T-helper 2 cell treated with Interferon-gamma antibody and Interleukin-4, amounts not matched to agents 5 μg/mL and 100 μg/mL, for 36 hours (primary cell): ENCODE data around the gene CMTM6.

Experiments
- DNase-seq: peaks from one replicate; pipeline ENCODE4 v3.0.0; 2021; ENCODE audit warnings: low spot score
- H3K27ac Mint-ChIP-seq: one replicate; pipeline ENCODE4 v1.8.0; 2021; ENCODE audit warnings: mild to moderate bottlenecking, mixed read lengths
- H3K27me3 Mint-ChIP-seq: one replicate; pipeline ENCODE4 v1.8.0; 2021; ENCODE audit warnings: low read depth, mixed read lengths
- H3K36me3 Mint-ChIP-seq: one replicate; pipeline ENCODE4 v1.8.0; 2021; ENCODE audit warnings: low read depth, mixed read lengths
- H3K4me1 Mint-ChIP-seq: one replicate; pipeline ENCODE4 v1.8.0; 2021; ENCODE audit warnings: low read depth, mixed read lengths
- H3K4me3 Mint-ChIP-seq: one replicate; pipeline ENCODE4 v1.8.0; 2022; ENCODE audit warnings: mild to moderate bottlenecking, moderate library complexity, mixed read lengths
- H3K9me3 Mint-ChIP-seq: one replicate; pipeline ENCODE4 v1.8.0; 2021; ENCODE audit warnings: mixed read lengths

CMTM6 gene

DNA sequence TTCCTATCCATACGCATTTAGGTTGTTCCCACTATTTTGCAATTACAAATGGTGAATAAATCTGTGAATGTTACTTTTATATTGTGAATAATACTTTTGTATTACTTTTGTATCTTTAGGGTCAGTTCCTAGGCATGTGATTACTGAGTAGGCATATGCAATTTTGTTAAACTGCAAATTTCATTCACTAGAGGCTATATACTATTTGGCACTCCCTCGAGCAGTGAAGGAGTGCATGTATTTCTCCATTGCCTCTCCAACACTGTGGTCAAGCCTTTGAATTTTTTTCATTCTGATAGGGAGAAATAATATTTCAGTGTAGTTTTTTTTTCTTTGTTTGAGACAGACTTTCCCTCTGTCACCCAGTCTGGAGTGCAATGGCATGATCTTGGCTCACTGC, 8.4 kb upstream of the CMTM6 start:
- Mint-ChIP-seq H3K36me3 (no peaks in the 10 kb centered on the region), H3K9me3 (no peaks in the 10 kb centered on the region), H3K27ac (no peak overlapping the region), H3K27me3 (no peaks in the 10 kb centered on the region), H3K4me3 (no peak overlapping the region), H3K4me1 (peaks cover 1% of the 10 kb centered on the region)
- DNase-seq, result no peak

DNA sequence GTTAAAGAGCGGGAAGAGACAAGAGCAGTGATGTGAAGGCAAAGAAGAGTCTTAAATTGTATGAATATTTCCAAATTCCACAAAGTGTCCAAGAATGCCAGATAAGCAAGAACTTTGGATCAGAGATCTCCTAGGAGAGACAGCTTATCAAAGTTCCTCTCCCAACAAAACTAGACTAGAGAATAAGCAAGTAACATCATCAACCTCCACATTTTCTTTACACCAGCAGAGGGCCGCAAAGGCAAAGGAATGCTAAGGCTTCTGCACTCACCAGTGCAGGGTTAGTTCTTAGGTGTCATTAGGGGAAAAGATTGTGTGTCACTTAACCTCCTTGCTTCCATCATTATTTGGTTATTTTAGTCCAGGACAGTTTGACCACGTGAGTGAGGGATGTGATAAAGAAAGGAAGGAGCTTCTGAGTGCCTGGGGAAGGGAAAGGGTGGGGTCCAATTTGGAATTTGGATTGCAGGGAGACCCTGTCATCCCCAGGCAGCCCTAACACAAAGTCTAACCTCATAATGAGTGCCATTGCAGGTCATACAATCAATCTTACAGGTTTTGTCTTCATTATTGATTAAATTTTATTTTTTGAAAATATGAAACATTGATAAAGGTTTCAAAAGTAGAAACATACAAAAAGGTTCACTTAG, 7.5 kb upstream of the CMTM6 start:
- DNase-seq, result peak; percentile 48
- Mint-ChIP-seq H3K27me3 (no peaks in the 10 kb centered on the region), H3K4me3 (no peak overlapping the region)

GRCh38 chr3:32508711-32509110, 6.1 kb upstream of the CMTM6 start:
- DNase-seq, result no peak
- Mint-ChIP-seq H3K36me3 (no peaks in the 10 kb centered on the region), H3K4me3 (no peak overlapping the region), H3K9me3 (no peaks in the 10 kb centered on the region), H3K27ac (no peak overlapping the region), H3K27me3 (no peaks in the 10 kb centered on the region), H3K4me1 (peaks cover 1% of the 10 kb centered on the region)

More for the DNA sequence above, 7.5 kb upstream of the CMTM6 start:
- Mint-ChIP-seq H3K9me3 (no peaks in the 10 kb centered on the region), H3K4me1 (peaks cover 1% of the 10 kb centered on the region), H3K36me3 (no peaks in the 10 kb centered on the region), H3K27ac (no peak overlapping the region)

DNA sequence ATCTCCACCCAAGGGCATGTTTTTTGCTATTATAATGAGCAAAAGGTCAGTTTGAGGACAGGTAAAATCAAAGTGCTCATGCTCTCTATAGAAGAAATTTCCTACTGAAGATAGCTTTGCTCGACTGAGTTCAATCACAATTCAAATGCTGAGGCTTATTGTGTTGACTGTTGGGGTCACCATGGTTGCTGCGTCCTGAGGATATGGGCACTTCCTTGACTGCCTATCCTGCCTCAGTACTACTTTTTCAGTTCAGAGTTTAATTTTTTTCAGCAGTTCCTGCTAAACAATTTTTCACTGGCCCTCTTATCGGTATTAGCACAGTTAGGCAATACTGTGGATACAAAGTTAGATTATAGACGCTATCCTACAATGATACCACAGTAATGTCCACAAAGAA, 3.8 kb upstream of the CMTM6 start:
- no peaks in the 10 kb centered on the region for H3K9me3 Mint-ChIP-seq
- no peaks in the 10 kb centered on the region for H3K36me3 Mint-ChIP-seq
- DNase-seq, result no peak
- H3K27ac Mint-ChIP-seq, result no peak overlapping the region
- peaks cover 9% of the 10 kb centered on the region for H3K4me1 Mint-ChIP-seq
- no peak overlapping the region for H3K4me3 Mint-ChIP-seq
- H3K27me3 Mint-ChIP-seq, result no peaks in the 10 kb centered on the region

DNA sequence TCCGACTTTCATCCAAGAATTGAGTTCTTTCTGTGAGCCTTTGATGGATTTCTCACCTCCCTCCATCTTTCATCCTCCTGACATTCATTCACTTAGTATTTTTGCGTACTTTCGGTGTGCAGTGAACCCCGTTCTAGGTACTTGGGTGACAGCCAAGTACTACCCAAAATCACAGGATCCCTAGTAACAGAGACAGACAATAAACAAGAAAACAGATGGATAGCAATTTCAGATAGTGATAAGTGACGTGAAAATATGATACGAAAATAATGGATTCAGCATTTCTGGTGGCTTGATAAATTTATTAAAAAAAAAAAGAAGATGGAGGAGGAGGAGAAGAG, 264 bp upstream of the CMTM6 start:
- H3K4me1 Mint-ChIP-seq, result peaks cover 29% of the 10 kb centered on the region
- no peaks in the 10 kb centered on the region for H3K9me3 Mint-ChIP-seq
- H3K4me3 Mint-ChIP-seq, result peak overlapping the region; percentile 99
- H3K27me3 Mint-ChIP-seq, result no peaks in the 10 kb centered on the region
- no peak for DNase-seq
- peak overlapping the region; percentile 78 for H3K27ac Mint-ChIP-seq
- peaks cover 12% of the 10 kb centered on the region for H3K36me3 Mint-ChIP-seq

DNA sequence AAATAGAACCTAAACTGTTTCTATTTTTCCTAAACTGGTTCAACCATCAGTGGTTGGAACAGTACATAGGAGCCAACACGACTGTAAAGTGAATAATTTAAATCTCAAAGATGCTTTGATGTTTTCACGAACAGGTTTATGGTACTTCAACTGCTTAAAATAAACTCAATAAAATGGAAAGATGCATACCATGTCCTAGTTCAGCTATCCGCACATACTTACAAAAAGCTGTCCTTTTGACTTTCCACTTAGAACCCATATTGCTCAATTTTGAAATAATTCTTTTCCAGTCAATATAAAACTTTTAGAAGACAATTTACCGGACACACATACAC, 902 bp downstream of the CMTM6 start:
- no peak for DNase-seq
- H3K4me1 Mint-ChIP-seq, result peaks cover 30% of the 10 kb centered on the region
- no peaks in the 10 kb centered on the region for H3K27me3 Mint-ChIP-seq
- H3K4me3 Mint-ChIP-seq, result peak overlapping the region; percentile 99
- H3K36me3 Mint-ChIP-seq, result peaks cover 14% of the 10 kb centered on the region
- no peaks in the 10 kb centered on the region for H3K9me3 Mint-ChIP-seq
- H3K27ac Mint-ChIP-seq, result peak overlapping the region; percentile 92

- Mint-ChIP-seq H3K27ac (peak overlapping the region; percentile 67), H3K27me3 (no peaks in the 10 kb centered on the region), H3K4me1 (peaks cover 35% of the 10 kb centered on the region), H3K36me3 (peaks cover 19% of the 10 kb centered on the region), H3K4me3 (peak overlapping the region; percentile 99), H3K9me3 (no peaks in the 10 kb centered on the region)
- DNase-seq, result no peak
These were observed 1.5 kb downstream of the CMTM6 start for GRCh38 chr3:32500880-32501782.

- Mint-ChIP-seq H3K27me3 (no peaks in the 10 kb centered on the region), H3K4me3 (peak overlapping the region; percentile 99), H3K36me3 (peaks cover 24% of the 10 kb centered on the region), H3K9me3 (no peaks in the 10 kb centered on the region), H3K27ac (no peak overlapping the region), H3K4me1 (peaks cover 38% of the 10 kb centered on the region)
- no peak for DNase-seq
These were observed 2.4 kb downstream of the CMTM6 start for GRCh38 chr3:32500231-32500630.

DNA sequence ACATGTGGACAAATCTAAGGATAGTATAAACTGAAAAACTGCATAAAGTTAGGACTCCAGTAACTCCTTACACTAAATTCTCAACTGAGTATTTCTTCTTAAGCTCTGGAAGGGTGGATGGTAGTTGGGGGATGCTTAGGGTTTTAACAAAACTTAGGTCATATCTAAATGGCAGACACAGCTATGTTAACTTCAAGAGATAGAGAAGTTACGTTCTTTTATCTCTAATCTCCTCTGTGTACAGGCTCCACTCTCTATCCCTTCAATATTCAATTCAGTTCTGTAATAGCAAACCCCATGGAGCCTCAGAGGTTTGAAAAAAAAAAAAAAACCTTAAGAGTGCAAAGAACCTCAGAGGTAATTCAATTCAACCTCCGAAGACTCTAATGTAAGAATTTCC, 3.1 kb downstream of the CMTM6 start:
- peaks cover 40% of the 10 kb centered on the region for H3K4me1 Mint-ChIP-seq
- no peaks in the 10 kb centered on the region for H3K27me3 Mint-ChIP-seq
- H3K27ac Mint-ChIP-seq, result no peak overlapping the region
- DNase-seq, result no peak
- H3K4me3 Mint-ChIP-seq, result no peak overlapping the region
- H3K9me3 Mint-ChIP-seq, result no peaks in the 10 kb centered on the region
- H3K36me3 Mint-ChIP-seq, result peaks cover 24% of the 10 kb centered on the region

GRCh38 chr3:32498992-32499391, 3.7 kb downstream of the CMTM6 start:
- Mint-ChIP-seq H3K36me3 (peaks cover 24% of the 10 kb centered on the region), H3K4me1 (peaks cover 40% of the 10 kb centered on the region), H3K4me3 (no peak overlapping the region), H3K27ac (no peak overlapping the region), H3K27me3 (no peaks in the 10 kb centered on the region), H3K9me3 (no peaks in the 10 kb centered on the region)
- no peak for DNase-seq

GRCh38 chr3:32498252-32498651, 4.4 kb downstream of the CMTM6 start:
- Mint-ChIP-seq H3K4me1 (peaks cover 40% of the 10 kb centered on the region), H3K36me3 (peaks cover 24% of the 10 kb centered on the region), H3K27me3 (no peaks in the 10 kb centered on the region), H3K27ac (no peak overlapping the region), H3K9me3 (no peaks in the 10 kb centered on the region), H3K4me3 (no peak overlapping the region)
- DNase-seq, result no peak

DNA sequence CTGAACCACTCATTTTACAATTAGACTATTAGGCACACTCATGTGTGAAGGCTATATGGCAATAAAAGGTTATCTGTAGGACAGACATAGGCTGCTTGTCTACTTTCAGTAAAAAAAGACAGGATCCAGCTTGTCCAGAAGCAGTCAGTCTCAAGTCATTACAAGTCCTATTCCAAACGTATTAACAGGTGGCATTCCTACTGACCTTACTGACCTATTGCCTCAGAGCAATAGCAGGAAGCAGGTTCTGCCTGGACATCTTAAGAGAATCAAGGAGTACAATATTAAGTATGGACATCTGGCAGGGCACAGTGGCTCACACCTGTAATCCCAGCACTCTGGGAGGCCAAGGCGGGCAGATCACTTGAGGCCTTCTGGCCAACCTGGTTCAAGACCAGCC, 7.0 kb downstream of the CMTM6 start:
- Mint-ChIP-seq H3K4me3 (no peak overlapping the region), H3K27ac (no peak overlapping the region)

GRCh38 chr3:32495085-32495484, 7.6 kb downstream of the CMTM6 start:
- Mint-ChIP-seq H3K27ac (no peak overlapping the region), H3K27me3 (no peaks in the 10 kb centered on the region)

More for the DNA sequence above, 7.0 kb downstream of the CMTM6 start:
- Mint-ChIP-seq H3K4me1 (peaks cover 27% of the 10 kb centered on the region), H3K27me3 (no peaks in the 10 kb centered on the region), H3K36me3 (peaks cover 25% of the 10 kb centered on the region), H3K9me3 (no peaks in the 10 kb centered on the region)
- no peak for DNase-seq

GRCh38 chr3:32493437-32494414, 8.9 kb downstream of the CMTM6 start:
- Mint-ChIP-seq H3K9me3 (no peaks in the 10 kb centered on the region), H3K27me3 (no peaks in the 10 kb centered on the region)
- peak; percentile 44 for DNase-seq

More at GRCh38 chr3:32495085-32495484, 7.6 kb downstream of the CMTM6 start:
- Mint-ChIP-seq H3K4me3 (no peak overlapping the region), H3K9me3 (no peaks in the 10 kb centered on the region), H3K4me1 (peaks cover 22% of the 10 kb centered on the region), H3K36me3 (peaks cover 22% of the 10 kb centered on the region)
- no peak for DNase-seq

More at GRCh38 chr3:32493437-32494414, 8.9 kb downstream of the CMTM6 start:
- peaks cover 14% of the 10 kb centered on the region for H3K4me1 Mint-ChIP-seq
- peaks cover 19% of the 10 kb centered on the region for H3K36me3 Mint-ChIP-seq
- H3K27ac Mint-ChIP-seq, result no peak overlapping the region
- no peak overlapping the region for H3K4me3 Mint-ChIP-seq
